Tibial nerve (tissue), 4 donors: ENCODE measurements around the gene NDUFB10.

Experiments used
- EP300 ChIP-seq, 2 donors: sonication (generic); formaldehyde crosslinking; IDR thresholded peaks; one replicate each; pipeline ENCODE4 v1.6.1; 2017; ENCODE audit warnings: antibody characterized with exemption in 2 of 2, mild to moderate bottlenecking in 1 of 2
- POLR2A ChIP-seq, 2 donors: fragments of 450-650 bp; IDR thresholded peaks; one replicate each; pipeline ENCODE4 v1.6.1; 2017; ENCODE audit warnings: antibody characterized with exemption in 2 of 2, mild to moderate bottlenecking in 2 of 2, moderate library complexity in 2 of 2
- TF ChIP-seq, protein P1 (sequence below), 5 experiments: fragments of 200-600 bp in 3 of 5; fragments of 450-650 bp in 2 of 5; sonication (generic) in 3 of 5; IDR thresholded peaks; one replicate each; pipeline ENCODE4 v1.5.1; 2016 to 2019; ENCODE audit warnings: antibody characterized with exemption in 5 of 5, mild to moderate bottlenecking in 3 of 5, moderate library complexity in 2 of 5

DNA sequence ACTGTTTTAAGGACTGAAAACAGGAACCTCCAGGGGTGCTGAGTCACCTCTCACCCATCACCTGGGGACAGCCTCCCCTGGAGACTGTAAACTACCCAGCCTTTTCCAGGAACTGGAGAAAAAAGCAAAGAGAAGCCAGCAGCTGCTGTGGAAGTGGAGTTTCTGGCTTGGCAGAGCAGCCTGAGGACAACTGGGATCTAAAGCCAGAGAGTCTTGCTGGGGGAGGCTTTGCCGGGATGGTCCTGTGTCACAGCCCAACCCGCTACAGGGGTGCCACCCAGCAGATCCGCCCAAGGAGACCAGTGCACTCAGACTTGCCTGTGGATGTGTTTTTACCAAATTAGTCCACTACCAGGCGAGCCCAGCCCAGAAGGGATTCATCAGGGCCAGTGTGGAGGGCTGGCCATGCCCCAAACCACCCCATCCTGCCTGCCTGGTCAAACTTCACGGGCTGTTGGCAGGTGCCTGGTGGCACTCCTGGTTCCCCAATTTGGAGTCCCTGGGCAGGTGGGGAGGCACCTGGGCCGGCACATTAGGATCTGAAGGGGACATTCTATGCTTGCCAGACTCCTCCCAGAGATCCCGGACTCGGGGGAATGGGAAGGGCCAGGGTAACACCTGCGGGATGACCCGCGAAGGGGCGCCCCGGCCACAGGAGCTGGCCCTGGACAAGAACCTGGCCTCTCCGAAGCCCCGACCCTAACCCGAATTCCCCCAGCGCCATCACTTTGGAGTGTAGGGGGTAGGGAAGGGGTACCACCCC is 17.1 kb upstream of the NDUFB10 start:
- TF ChIP-seq POLR2A (IDR thresholded peaks at IDR 0.05): no peak
- no peak for TF ChIP-seq EP300 (IDR thresholded peaks at IDR 0.05)
- TF ChIP-seq, protein P1, sequence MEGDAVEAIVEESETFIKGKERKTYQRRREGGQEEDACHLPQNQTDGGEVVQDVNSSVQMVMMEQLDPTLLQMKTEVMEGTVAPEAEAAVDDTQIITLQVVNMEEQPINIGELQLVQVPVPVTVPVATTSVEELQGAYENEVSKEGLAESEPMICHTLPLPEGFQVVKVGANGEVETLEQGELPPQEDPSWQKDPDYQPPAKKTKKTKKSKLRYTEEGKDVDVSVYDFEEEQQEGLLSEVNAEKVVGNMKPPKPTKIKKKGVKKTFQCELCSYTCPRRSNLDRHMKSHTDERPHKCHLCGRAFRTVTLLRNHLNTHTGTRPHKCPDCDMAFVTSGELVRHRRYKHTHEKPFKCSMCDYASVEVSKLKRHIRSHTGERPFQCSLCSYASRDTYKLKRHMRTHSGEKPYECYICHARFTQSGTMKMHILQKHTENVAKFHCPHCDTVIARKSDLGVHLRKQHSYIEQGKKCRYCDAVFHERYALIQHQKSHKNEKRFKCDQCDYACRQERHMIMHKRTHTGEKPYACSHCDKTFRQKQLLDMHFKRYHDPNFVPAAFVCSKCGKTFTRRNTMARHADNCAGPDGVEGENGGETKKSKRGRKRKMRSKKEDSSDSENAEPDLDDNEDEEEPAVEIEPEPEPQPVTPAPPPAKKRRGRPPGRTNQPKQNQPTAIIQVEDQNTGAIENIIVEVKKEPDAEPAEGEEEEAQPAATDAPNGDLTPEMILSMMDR (IDR thresholded peaks at IDR 0.05): no peak
